ENCODE data around the gene ATE1.
"Not testable (repeated sequence)": the region's sequence is repeated elsewhere in the genome, so short reads cannot be mapped to it uniquely, and the experiment has no call there.

Gene ATE1

DNA sequence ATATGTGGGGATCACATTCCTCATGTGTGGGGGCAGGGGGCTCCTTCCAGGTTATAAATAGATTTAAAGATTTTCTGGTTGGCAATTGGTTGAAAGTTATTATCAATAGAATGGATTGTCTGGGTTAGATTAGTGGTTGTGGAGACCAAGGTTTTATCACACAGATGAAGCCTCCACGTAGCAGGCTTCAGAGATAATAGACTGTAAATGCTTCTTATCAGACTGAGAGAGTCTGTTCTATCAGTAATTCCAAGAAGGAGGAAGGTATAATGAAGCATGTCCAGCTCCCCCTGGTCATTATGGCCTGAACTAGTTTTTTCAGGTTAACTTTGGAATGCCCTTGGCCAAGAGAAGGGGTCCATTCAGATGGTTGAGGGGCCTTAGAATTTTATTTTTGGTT, 211.9 kb downstream of the ATE1 start:
- Mint-ChIP-seq H3K9me3 (no peaks in the 10 kb centered on the region), H3K4me1 (ENCODE audit: low read depth) (no peaks in the 10 kb centered on the region), H3K4me3 (no peak overlapping the region), H3K36me3 (ENCODE audit: low read depth) (no peaks in the 10 kb centered on the region), H3K27me3 (peaks cover 8% of the 10 kb centered on the region), H3K27ac (no peak overlapping the region)
- DNase-seq, result no peak

- H3K4me1 Mint-ChIP-seq (ENCODE audit: low read depth), result no peaks in the 10 kb centered on the region
- no peaks in the 10 kb centered on the region for H3K36me3 Mint-ChIP-seq (ENCODE audit: low read depth)
- no peaks in the 10 kb centered on the region for H3K9me3 Mint-ChIP-seq
- H3K27ac Mint-ChIP-seq, result no peak overlapping the region
- H3K27me3 Mint-ChIP-seq, result peaks cover 16% of the 10 kb centered on the region
- no peak for DNase-seq
- H3K4me3 Mint-ChIP-seq, result no peak overlapping the region
These were observed 212.8 kb downstream of the ATE1 start for GRCh38 chr10:121715076-121715475.

GRCh38 chr10:121713486-121713885, 214.3 kb downstream of the ATE1 start:
- no peak for DNase-seq
- H3K27me3 Mint-ChIP-seq, result peaks cover 26% of the 10 kb centered on the region
- H3K4me3 Mint-ChIP-seq, result no peak overlapping the region
- H3K27ac Mint-ChIP-seq, result no peak overlapping the region
- H3K4me1 Mint-ChIP-seq (ENCODE audit: low read depth), result no peaks in the 10 kb centered on the region
- H3K9me3 Mint-ChIP-seq, result no peaks in the 10 kb centered on the region
- H3K36me3 Mint-ChIP-seq (ENCODE audit: low read depth), result no peaks in the 10 kb centered on the region

GRCh38 chr10:121710971-121711370, 216.9 kb downstream of the ATE1 start:
- H3K9me3 Mint-ChIP-seq, result no peaks in the 10 kb centered on the region

GRCh38 chr10:121710207-121710606, 217.6 kb downstream of the ATE1 start:
- no peak for DNase-seq
- no peaks in the 10 kb centered on the region for H3K9me3 Mint-ChIP-seq
- no peak overlapping the region for H3K27ac Mint-ChIP-seq
- H3K36me3 Mint-ChIP-seq (ENCODE audit: low read depth), result no peaks in the 10 kb centered on the region
- no peak overlapping the region for H3K4me3 Mint-ChIP-seq
- H3K4me1 Mint-ChIP-seq (ENCODE audit: low read depth), result no peaks in the 10 kb centered on the region
- H3K27me3 Mint-ChIP-seq, result peaks cover 30% of the 10 kb centered on the region

More at GRCh38 chr10:121710971-121711370, 216.9 kb downstream of the ATE1 start:
- DNase-seq, result no peak
- Mint-ChIP-seq H3K4me3 (no peak overlapping the region), H3K36me3 (ENCODE audit: low read depth) (no peaks in the 10 kb centered on the region), H3K27me3 (peaks cover 30% of the 10 kb centered on the region), H3K27ac (no peak overlapping the region), H3K4me1 (ENCODE audit: low read depth) (no peaks in the 10 kb centered on the region)

- no peaks in the 10 kb centered on the region for H3K36me3 Mint-ChIP-seq (ENCODE audit: low read depth)
- H3K27me3 Mint-ChIP-seq, result peaks cover 30% of the 10 kb centered on the region
- DNase-seq, result no peak
- H3K27ac Mint-ChIP-seq, result no peak overlapping the region
- H3K4me3 Mint-ChIP-seq, result no peak overlapping the region
- H3K9me3 Mint-ChIP-seq, result no peaks in the 10 kb centered on the region
- H3K4me1 Mint-ChIP-seq (ENCODE audit: low read depth), result no peaks in the 10 kb centered on the region
These were observed 218.2 kb downstream of the ATE1 start for GRCh38 chr10:121709675-121710073.

DNA sequence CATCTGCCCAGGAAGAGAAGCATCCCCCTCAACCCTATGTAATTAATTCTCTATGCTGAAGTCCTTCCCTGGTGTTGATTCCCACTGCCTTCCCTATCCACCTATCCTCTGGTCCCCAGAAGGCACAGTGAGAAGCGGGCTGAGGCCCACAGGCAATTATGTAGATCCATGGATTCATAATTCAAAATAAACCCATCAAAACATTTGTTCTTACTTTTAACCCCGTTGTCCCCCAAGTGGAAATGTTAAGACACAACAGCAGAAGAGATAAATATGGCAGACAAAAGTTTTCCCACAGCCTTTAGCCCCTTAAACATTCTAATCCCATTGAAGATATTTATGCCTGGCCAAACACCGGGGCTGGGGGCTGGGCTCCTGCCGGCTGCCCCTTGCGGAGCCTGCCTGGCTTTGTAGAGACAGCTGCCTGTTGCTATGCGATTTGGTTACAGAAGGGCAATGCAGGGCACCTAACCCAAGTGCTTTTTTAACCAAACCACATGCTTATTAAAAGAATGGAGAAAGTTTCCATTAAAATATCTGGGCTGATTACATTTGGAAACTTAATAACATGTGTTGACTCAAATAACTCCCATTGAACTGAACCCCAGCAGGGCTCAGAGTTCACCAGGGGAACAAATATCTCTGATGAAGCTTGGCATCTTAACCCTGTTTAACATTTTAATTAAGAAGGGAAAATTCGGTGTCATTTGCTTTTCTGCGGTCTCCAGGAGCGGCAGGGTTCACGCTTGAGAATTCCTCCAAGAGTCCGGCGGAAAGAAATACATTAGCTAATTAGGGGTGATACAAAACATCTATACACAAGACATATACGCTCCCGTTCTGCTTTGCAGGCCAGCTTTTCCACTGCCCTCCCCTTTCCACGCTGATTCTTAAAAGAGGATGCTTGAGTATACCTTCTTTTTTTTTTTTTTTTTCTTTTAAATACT, 218.8 kb downstream of the ATE1 start:
- no peaks in the 10 kb centered on the region for H3K4me1 Mint-ChIP-seq (ENCODE audit: low read depth)
- no peak overlapping the region for H3K4me3 Mint-ChIP-seq
- no peaks in the 10 kb centered on the region for H3K9me3 Mint-ChIP-seq
- peaks cover 30% of the 10 kb centered on the region for H3K27me3 Mint-ChIP-seq
- no peak overlapping the region for H3K27ac Mint-ChIP-seq
- no peak for DNase-seq
- no peaks in the 10 kb centered on the region for H3K36me3 Mint-ChIP-seq (ENCODE audit: low read depth)

DNA sequence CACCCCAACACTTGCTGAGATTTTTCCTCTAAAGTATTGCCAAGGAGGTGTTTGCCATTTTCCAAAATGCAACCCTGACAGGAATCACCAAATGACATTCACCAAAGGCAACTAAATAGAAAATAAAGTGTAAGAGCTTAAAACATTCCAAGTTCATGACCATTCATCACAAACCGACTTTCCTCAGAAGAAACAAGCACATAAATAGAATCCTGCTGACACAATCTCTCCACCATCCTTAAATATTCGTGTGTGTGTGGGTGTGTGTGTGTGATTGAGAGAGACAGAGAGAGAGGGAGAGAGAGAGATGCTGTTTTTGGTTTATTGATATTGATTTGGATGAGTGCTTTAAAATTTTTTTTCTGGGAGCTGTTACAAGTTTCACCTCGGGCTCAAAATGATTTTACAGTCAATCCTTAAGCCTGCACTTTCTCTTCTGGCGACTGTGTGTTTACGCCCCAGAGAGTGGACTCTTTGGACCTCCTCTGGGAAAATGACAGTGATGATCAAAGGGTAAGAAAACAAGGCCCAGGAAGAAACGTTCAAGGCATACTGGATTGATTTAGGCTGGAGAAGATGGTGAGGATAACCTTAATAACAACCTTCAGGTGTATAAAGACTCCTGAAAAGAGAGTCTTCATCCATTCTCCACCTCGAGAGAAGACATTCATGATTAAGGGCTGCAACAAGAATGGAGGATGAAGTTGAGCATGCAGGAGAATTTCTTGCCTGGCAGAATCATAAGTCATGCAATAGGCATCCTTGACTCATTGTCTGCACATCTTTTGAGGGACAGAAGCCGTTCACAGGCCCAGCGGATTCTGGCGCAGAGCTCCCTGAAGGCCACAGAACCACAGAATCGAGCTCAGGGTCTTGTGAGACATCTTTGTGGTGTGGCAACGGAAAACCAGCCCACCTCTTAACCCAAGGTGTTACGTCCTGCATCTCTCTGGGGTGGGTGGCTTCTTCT, 225.2 kb downstream of the ATE1 start:
- no peak for DNase-seq
- Mint-ChIP-seq H3K27me3 (peaks cover 6% of the 10 kb centered on the region), H3K4me3 (no peak overlapping the region), H3K9me3 (peaks cover 13% of the 10 kb centered on the region), H3K27ac (no peak overlapping the region), H3K4me1 (ENCODE audit: low read depth) (no peaks in the 10 kb centered on the region), H3K36me3 (ENCODE audit: low read depth) (no peaks in the 10 kb centered on the region)

- no peak for DNase-seq
- peaks cover 3% of the 10 kb centered on the region for H3K27me3 Mint-ChIP-seq
- no peak overlapping the region for H3K4me3 Mint-ChIP-seq
- H3K9me3 Mint-ChIP-seq, result peaks cover 13% of the 10 kb centered on the region
- no peaks in the 10 kb centered on the region for H3K4me1 Mint-ChIP-seq (ENCODE audit: low read depth)
- H3K36me3 Mint-ChIP-seq (ENCODE audit: low read depth), result no peaks in the 10 kb centered on the region
- no peak overlapping the region for H3K27ac Mint-ChIP-seq
These were observed 227.4 kb downstream of the ATE1 start for GRCh38 chr10:121700416-121700815.

GRCh38 chr10:121699703-121700102, 228.1 kb downstream of the ATE1 start:
- not testable (repeated sequence) for H3K27ac Mint-ChIP-seq; DNase-seq; H3K27me3 Mint-ChIP-seq; H3K4me1 Mint-ChIP-seq (ENCODE audit: low read depth); H3K4me3 Mint-ChIP-seq; H3K36me3 Mint-ChIP-seq (ENCODE audit: low read depth)
- H3K9me3 Mint-ChIP-seq, result peaks cover 13% of the 10 kb centered on the region

- DNase-seq, result no peak
- Mint-ChIP-seq H3K27ac (no peak overlapping the region), H3K4me3 (no peak overlapping the region), H3K27me3 (peaks cover 2% of the 10 kb centered on the region), H3K36me3 (ENCODE audit: low read depth) (no peaks in the 10 kb centered on the region), H3K4me1 (ENCODE audit: low read depth) (no peaks in the 10 kb centered on the region), H3K9me3 (peaks cover 13% of the 10 kb centered on the region)
These were observed 228.9 kb downstream of the ATE1 start for GRCh38 chr10:121698902-121699301.

- H3K36me3 Mint-ChIP-seq (ENCODE audit: low read depth), result no peaks in the 10 kb centered on the region
- no peak for DNase-seq
- no peaks in the 10 kb centered on the region for H3K27me3 Mint-ChIP-seq
- H3K27ac Mint-ChIP-seq, result no peak overlapping the region
- no peak overlapping the region for H3K4me3 Mint-ChIP-seq
- peaks cover 13% of the 10 kb centered on the region for H3K9me3 Mint-ChIP-seq
- H3K4me1 Mint-ChIP-seq (ENCODE audit: low read depth), result no peaks in the 10 kb centered on the region
These were observed 229.5 kb downstream of the ATE1 start for GRCh38 chr10:121698336-121698735.

- Mint-ChIP-seq H3K27me3 (no peaks in the 10 kb centered on the region), H3K4me3 (no peak overlapping the region), H3K36me3 (ENCODE audit: low read depth) (no peaks in the 10 kb centered on the region), H3K9me3 (peaks cover 13% of the 10 kb centered on the region), H3K27ac (no peak overlapping the region), H3K4me1 (ENCODE audit: low read depth) (no peaks in the 10 kb centered on the region)
- no peak for DNase-seq
These were observed 231.0 kb downstream of the ATE1 start for GRCh38 chr10:121696854-121697253.

DNA sequence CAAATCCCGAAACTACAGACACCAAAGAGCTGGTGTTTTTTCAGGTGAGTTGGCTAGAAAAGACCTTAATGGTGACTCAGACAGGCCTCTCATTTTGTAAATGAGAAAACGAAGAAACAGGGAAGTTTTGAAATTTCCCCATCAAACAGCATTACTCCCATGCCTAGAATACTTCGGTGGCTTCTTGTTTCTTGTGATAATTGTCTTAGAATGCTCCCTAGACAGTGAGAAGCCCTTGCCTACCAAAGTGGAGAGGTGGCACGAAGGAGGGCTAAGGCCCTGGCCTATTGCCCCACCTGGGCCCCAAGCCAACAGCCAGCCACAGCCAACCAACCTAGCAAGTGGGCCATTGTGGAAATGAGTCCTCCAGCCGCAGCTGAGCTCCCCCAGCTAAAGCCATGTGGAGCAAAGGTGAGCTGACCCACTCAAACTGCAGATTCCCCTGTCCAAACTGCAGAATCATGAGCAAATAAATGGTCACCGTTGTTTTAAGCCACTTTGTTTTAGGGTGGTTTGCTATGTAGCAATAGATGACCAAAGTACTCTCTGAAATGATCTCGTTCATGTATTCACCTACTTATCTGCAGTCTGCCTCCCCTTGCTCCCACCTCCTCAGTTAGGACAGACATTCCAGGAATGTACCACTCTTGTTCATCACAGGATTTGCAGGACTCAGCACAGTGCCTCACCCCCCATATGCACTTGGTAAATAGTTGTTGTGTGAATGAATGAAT, 231.9 kb downstream of the ATE1 start:
- no peak overlapping the region for H3K27ac Mint-ChIP-seq
- no peaks in the 10 kb centered on the region for H3K4me1 Mint-ChIP-seq (ENCODE audit: low read depth)
- no peaks in the 10 kb centered on the region for H3K36me3 Mint-ChIP-seq (ENCODE audit: low read depth)
- H3K27me3 Mint-ChIP-seq, result no peaks in the 10 kb centered on the region
- H3K9me3 Mint-ChIP-seq, result peaks cover 9% of the 10 kb centered on the region
- H3K4me3 Mint-ChIP-seq, result no peak overlapping the region
- no peak for DNase-seq

Data from activated T-cell treated with anti-CD3 and anti-CD28 coated beads, Interleukin-2, amount 50 U/mL, for 24 hours (primary cell).